GM12872 (cell line): ENCODE data around the gene FERD3L.

Source experiments
- CTCF ChIP-seq: IDR thresholded peaks from 3 replicates; pipeline ENCODE4 v1.5.1; 2011; ENCODE audit warnings: low read depth, mild to moderate bottlenecking, low read length, moderate library complexity; ENCODE audit not compliant: insufficient read depth

The FERD3L gene

DNA sequence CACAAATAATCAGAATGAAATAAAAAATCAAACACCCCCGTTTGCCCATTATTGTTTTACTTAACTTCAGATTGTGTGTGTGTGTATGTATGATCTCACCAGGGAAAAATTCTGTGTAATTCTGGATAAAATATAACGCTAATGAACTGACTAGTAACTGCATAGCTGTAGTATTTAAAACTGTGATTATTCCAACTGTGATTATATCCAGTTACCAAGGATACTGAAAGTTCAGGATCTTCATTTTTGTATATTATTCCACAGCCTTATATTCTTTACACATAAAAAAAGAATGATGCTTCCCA, 30.7 kb downstream of the FERD3L start:
- no peak for TF ChIP-seq CTCF

- no peak for TF ChIP-seq CTCF
These were observed 31.2 kb downstream of the FERD3L start for GRCh38 chr7:19113855-19114550.

DNA sequence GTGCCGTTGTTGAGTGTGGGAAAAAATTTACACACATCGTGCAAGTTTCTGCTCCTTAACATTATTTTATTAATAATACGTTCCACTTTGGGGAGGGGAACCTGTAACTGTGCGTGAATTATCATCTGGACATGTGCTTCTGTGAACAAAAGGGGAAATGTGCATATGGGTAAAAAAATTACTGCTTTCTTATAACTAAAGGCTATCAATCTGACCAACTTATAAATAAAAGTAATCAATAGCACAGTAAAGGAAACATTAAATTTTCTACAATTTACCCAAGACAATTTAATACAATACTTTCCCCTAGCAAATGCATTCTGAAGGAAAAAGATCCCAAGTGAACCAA, 32.2 kb downstream of the FERD3L start:
- TF ChIP-seq CTCF: no peak

GRCh38 chr7:19112274-19113001, 32.8 kb downstream of the FERD3L start:
- TF ChIP-seq CTCF: no peak

GRCh38 chr7:19111474-19112273, 33.5 kb downstream of the FERD3L start:
- TF ChIP-seq CTCF: no peak

- TF ChIP-seq CTCF: no peak
These were observed 34.4 kb downstream of the FERD3L start for GRCh38 chr7:19110776-19111175.

GRCh38 chr7:19110026-19110730, 35.0 kb downstream of the FERD3L start:
- TF ChIP-seq CTCF: no peak
